AG04449 (cell line): ENCODE results near the gene PAQR7.

Experiments used
- CTCF ChIA-PET: fragments of 350-600 bp; formaldehyde crosslinking; extraction: SDS; loops from one replicate; lab custom pipeline; 2021; ENCODE audit warnings: antibody characterized with exemption; lab: Yijun Ruan, JAX
- POLR2A ChIA-PET: fragments of 400-600, 350-600 bp; formaldehyde crosslinking; extraction: SDS; loops from one replicate; lab custom pipeline; 2020; ENCODE audit warnings: antibody characterized with exemption, inconsistent platforms; lab: Yijun Ruan, JAX
- DNase-seq: peaks from one replicate; pipeline ENCODE4 v3.0.0-alpha.2; 2010; ENCODE audit warnings: low read depth, low spot score
- H3K4me3 ChIP-seq: 2 replicates; pipeline ENCODE4 v1.5.1; 2011; ENCODE audit warnings: low read depth, mild to moderate bottlenecking, control low read depth, low read length
- CTCF ChIP-seq: IDR thresholded peaks from one replicate; pipeline ENCODE4 v1.5.1; 2011; ENCODE audit warnings: mild to moderate bottlenecking, moderate library complexity, low read length, control low read depth, inconsistent platforms; ENCODE audit not compliant: insufficient read depth; ENCODE audit errors: missing control alignments

PAQR7 gene

GRCh38 chr1:25917996-25918395 is 42.5 kb upstream of the PAQR7 start:
- DNase-seq, result no peak
- no peak for TF ChIP-seq CTCF
- ChIA-PET CTCF (interaction anchor here (1.5 kb wide), 1 partner anchor 22 kb away, joined by 8 read pairs; no protein-coding TSS in a partner anchor), POLR2A (no interaction called here)
- H3K4me3 ChIP-seq, result no peak overlapping the region

GRCh38 chr1:25916460-25916859 is 41.0 kb upstream of the PAQR7 start:
- ChIA-PET POLR2A (no interaction called here), CTCF (interaction anchor here (0.6 kb wide), 1 partner anchor 63 kb away, joined by 3 read pairs; no protein-coding TSS in a partner anchor)
- H3K4me3 ChIP-seq, result no peak overlapping the region
- no peak for TF ChIP-seq CTCF
- no peak for DNase-seq

GRCh38 chr1:25914074-25914995 is 38.8 kb upstream of the PAQR7 start:
- no peak overlapping the region for H3K4me3 ChIP-seq
- POLR2A ChIA-PET, result interaction anchor here (0.6 to 1.1 kb wide), 3 partner anchors 38 to 996 kb away, joined by 3 to 4 read pairs (median 3); no protein-coding TSS in a partner anchor
- CTCF ChIA-PET, result interaction anchor here (0.6 to 5.3 kb wide), 5 partner anchors 8 to 94 kb away, joined by 3 to 46 read pairs (median 4); partner anchors contain the start of gene STMN1
- no peak for DNase-seq
- no peak for TF ChIP-seq CTCF

- no peak overlapping the region for H3K4me3 ChIP-seq
- TF ChIP-seq CTCF, result no peak
- DNase-seq, result no peak
- CTCF ChIA-PET, result interaction anchor here (0.6 to 5.3 kb wide), 5 partner anchors 9 to 84 kb away, joined by 3 to 46 read pairs (median 5); partner anchors contain the start of gene PAFAH2
- POLR2A ChIA-PET, result interaction anchor here (0.5 to 0.6 kb wide), 2 partner anchors 9 to 995 kb away, joined by 3 read pairs; no protein-coding TSS in a partner anchor
Observed at GRCh38 chr1:25913206-25913605, 37.7 kb upstream of the PAQR7 start.

- ChIA-PET CTCF (interaction anchor here (0.6 to 5.3 kb wide), 5 partner anchors 10 to 114 kb away, joined by 3 to 46 read pairs (median 5); partner anchors contain the start of gene PAFAH2), POLR2A (interaction anchor here (0.6 to 0.7 kb wide), 2 partner anchors 10 to 16 kb away, joined by 3 read pairs; no protein-coding TSS in a partner anchor)
- peak; percentile 52 for DNase-seq
- H3K4me3 ChIP-seq, result no peak overlapping the region
- no peak for TF ChIP-seq CTCF
Observed at GRCh38 chr1:25912076-25912831, 36.7 kb upstream of the PAQR7 start.
